Stimulated activated CD4-positive, alpha-beta T cell treated with anti-CD3 and anti-CD28 coated beads, TNF-alpha, amount 100 ng/mL, for 1 hour (primary cell): ENCODE measurements around the gene LYRM9.
"Not testable (repeated sequence)": the region's sequence is repeated elsewhere in the genome, so short reads cannot be mapped to it uniquely, and the experiment has no call there.

Experiments used
- DNase-seq, 3 donors: peaks; one replicate each; pipeline ENCODE4 v3.0.0-alpha.2; 2020; ENCODE audit warnings: low read depth in 3 of 3, low spot score in 1 of 3

LYRM9 gene

DNA sequence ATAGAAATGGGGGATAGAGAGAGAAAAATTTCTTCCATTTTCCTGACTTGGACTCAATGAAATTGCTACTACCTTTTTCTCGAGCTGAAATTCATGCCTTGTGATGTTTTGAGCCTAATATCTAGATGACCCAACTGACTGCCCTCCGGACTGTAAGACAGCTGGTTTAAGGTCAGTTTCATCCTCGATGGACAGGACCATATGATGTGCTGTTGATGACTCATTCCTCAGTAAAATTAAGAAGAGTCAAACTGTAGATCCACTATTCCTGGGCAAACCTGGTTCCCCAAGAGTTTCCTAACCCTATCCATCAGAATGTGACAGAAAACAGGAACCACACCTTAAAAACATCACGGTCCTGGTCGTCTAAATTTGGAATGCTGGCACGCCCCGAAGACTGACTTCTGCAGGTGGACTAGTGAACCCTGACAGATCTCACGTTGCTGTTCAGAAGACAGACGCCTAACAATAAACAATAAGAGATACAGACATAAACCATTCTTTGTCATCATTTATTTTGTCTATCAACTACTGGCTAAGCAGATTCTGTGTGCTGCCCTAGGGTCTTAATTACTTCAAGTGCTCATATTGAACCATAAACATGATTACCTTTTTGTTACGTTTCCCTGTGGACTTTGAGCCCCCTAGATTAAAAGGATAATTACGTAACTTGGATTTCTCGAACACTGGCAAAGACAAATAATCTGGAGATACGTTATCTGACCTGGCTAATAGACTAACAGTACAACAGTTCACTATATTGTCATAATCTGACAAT lies 47.7 kb downstream of the LYRM9 start:
- DNase-seq, result no peak

DNA sequence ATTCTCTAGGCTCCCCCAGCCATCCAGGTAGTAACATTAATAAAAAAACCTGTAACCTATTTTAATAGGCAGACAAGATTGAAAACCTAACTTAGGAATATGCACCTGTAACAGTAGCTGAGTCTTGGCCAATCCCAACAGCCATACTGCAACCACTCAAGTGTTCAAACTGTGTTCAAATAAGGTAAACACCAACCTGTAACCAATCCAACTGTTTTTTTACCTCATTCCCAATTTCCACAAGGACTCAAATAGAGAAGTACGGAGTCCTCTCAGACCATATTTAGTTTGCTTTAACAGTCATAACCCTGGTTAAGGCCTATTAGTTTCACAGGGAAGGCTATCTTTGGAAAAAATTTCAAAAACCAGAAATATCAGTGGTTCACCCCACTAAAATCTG lies 52.5 kb downstream of the LYRM9 start:
- no peak for DNase-seq

DNA sequence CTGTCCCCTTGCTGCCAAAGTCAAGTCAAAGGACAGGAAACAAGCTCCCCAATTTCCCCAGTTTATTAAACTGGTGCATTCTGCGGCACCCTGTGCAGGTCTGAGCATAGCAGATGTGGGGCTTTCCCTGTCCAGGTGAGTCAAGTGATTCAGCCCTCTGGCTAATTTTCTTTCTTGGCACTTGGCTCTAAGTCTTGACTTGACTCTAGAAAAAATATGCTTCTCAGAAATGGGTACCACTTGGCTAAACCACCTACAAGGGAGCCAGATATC lies 52.8 kb downstream of the LYRM9 start:
- not testable (repeated sequence) for DNase-seq

DNA sequence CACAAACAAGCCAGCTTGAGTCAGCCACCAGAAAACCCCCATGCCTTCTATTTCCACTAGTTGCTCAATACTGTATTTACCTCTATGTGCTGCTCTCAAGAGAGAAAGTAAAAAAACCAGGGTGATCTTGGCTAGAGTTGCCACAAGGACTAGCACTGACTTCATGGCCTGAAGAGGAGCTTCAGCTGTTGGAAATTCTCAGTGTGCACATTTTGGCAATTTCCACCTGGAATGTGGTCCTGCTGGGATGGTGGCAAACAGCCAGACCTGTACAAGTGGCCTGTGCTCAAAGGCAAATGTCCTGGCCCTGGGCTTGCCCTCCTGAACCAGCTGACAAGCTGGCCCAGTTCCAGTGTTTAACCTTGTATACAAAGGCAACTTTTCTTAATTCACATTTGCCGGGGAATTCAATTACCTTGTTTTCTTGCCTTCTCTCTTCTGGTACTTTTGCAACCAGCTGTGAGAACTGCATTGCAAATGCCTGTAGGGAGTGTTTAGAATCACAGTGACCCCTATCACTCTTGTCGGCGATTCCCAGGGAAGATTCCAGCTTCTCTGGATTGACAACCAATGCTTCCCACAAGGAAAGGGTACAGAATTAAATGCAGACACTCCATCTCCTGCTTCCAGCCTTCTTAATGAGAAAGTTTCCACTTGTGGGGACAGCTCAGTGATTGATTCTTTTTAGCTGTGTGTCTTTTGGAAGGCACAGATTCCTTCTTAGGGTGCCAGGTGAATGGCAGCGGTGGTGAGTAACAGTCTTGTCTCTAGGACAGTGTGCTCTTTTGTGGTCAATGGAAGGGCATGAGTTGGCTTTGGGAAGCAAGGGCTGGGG lies 53.4 kb downstream of the LYRM9 start:
- not testable (repeated sequence) for DNase-seq

DNA sequence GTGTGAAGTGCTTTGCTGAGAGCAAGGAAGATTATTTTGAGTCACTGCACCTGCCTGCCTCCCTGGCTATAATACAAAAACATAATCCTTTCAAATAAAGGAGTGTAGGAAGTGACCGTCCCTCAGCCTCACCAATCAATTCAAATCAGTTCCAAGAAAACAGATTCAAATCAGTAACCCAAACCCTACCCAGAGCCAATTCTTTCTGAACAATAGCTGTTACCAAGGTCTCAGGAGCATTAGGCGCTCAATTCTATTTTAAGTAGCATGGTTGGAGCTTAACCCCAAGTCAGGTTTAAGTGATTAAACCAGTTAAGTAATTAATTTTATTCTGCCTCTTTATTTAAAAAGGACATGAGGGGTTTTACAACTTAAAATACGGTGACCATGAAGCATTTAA lies 54.6 kb downstream of the LYRM9 start:
- not testable (repeated sequence) for DNase-seq

DNA sequence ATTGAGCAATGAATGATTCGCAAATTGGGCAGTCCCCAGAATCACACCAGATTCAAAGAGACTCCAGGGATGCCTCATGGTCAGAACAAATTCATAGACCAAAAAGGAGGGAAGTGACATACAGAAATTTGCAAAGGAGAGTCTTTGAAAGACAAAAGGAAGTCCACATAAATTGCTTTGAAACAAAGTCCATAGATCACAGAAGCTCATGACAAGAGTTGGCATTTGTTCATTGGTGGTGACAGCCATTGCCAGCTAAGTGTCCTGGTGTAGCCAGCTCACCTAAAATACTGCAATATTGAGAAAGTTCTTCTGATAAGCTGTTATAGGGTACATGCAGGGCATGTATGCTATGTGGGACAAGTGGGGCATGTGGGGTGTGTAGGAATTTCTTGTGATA lies 55.4 kb downstream of the LYRM9 start:
- DNase-seq, result not testable (repeated sequence)

DNA sequence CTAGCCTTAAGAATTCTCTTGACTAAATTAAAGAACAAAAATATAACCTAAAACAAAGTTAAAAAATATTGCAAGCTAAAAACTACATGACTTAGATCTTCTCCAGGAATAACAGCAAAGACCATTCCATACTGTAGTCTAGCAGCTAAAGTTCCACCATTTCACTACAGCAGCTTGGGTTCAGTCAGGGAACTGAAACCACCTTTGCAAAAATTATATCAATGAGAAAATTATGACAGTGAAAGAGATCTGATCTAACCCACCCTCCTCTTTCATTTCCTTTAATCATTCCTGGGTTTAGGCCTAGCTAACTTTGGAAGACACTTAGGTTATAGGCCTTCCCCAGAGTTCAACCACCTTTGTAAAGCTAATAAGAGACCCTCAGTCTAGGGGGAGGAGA lies 56.5 kb downstream of the LYRM9 start:
- DNase-seq, result no peak

DNA sequence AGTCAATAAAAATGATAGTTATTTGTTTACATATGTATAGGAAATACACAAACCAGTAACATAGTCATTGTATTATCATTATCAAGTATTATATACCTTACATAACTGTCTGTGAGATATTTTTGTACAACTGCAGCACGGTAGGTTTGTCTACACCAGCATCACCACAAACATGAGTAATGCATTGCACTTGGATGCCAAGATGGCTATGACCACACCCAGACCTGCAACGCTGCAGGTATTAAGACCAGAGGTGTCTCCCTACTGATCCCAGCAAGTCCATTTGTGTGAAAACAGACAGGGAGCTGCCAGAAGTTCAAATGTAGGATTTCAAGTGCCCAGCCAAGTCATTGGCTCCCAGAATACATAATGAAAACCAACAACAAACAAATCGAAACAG lies 58.6 kb downstream of the LYRM9 start:
- DNase-seq, result no peak

DNA sequence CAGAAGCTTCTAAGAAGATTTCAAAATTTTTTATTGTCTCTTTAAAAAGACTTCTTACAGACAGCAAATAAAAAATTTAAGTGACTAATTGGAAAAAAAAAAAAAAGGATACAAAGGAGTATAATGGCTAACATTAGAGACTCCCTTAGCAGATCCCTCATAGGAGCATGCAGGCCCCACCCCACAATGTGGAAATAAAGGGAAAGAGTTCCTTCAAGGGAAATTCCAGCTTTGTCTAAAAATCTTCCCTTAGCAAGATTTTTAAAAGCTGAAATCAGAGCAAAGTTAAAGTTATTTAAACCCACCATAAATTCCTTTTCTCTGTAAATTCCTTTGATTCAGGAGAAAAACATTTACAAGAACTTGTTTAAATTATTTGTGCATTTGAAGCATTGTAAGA lies 60.3 kb downstream of the LYRM9 start:
- no peak for DNase-seq

DNA sequence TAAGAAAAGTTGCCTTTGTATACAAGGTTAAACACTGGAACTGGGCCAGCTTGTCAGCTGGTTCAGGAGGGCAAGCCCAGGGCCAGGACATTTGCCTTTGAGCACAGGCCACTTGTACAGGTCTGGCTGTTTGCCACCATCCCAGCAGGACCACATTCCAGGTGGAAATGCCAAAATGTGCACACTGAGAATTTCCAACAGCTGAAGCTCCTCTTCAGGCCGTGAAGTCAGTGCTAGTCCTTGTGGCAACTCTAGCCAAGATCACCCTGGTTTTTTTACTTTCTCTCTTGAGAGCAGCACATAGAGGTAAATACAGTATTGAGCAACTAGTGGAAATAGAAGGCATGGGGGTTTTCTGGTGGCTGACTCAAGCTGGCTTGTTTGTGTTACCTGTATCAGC lies 63.3 kb downstream of the LYRM9 start:
- DNase-seq, result not testable (repeated sequence)

DNA sequence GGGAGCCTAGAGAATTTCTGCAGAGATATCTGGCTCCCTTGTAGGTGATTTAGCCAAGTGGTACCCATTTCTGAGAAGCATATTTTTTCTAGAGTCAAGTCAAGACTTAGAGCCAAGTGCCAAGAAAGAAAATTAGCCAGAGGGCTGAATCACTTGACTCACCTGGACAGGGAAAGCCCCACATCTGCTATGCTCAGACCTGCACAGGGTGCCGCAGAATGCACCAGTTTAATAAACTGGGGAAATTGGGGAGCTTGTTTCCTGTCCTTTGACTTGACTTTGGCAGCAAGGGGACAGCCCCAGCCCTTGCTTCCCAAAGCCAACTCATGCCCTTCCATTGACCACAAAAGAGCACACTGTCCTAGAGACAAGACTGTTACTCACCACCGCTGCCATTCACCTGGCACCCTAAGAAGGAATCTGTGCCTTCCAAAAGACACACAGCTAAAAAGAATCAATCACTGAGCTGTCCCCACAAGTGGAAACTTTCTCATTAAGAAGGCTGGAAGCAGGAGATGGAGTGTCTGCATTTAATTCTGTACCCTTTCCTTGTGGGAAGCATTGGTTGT lies 63.9 kb downstream of the LYRM9 start:
- not testable (repeated sequence) for DNase-seq
